NK-92 (cell line): Measurements from ENCODE around the gene ITGB5.

ENCODE experiments used
- DNase-seq: peaks from one replicate; lab custom pipeline; 2025; ENCODE audit not compliant: unreplicated experiment; lab: John Stamatoyannopoulos, UW

ITGB5 gene

GRCh38 chr3:124816206-124816605 is 71.0 kb downstream of the ITGB5 start:
- DNase-seq = no peak

- no peak for DNase-seq
These were observed 71.4 kb downstream of the ITGB5 start for GRCh38 chr3:124815781-124816180.

GRCh38 chr3:124814620-124815421 is 72.3 kb downstream of the ITGB5 start:
- no peak for DNase-seq

- no peak for DNase-seq
These were observed 73.6 kb downstream of the ITGB5 start for GRCh38 chr3:124813541-124813940.

- DNase-seq = no peak
These were observed 74.6 kb downstream of the ITGB5 start for GRCh38 chr3:124812291-124813265.

- no peak for DNase-seq
These were observed 75.7 kb downstream of the ITGB5 start for GRCh38 chr3:124811436-124811835.

- DNase-seq = no peak
These were observed 76.2 kb downstream of the ITGB5 start for GRCh38 chr3:124810970-124811369.

GRCh38 chr3:124809039-124809438 is 78.1 kb downstream of the ITGB5 start:
- no peak for DNase-seq

- no peak for DNase-seq
These were observed 81.5 kb downstream of the ITGB5 start for GRCh38 chr3:124805671-124806070.

GRCh38 chr3:124804875-124805274 is 82.3 kb downstream of the ITGB5 start:
- no peak for DNase-seq

GRCh38 chr3:124802702-124803101 is 84.5 kb downstream of the ITGB5 start:
- no peak for DNase-seq

GRCh38 chr3:124802061-124802698 is 85.0 kb downstream of the ITGB5 start:
- no peak for DNase-seq

- no peak for DNase-seq
These were observed 86.5 kb downstream of the ITGB5 start for GRCh38 chr3:124800511-124801258.

GRCh38 chr3:124800076-124800475 is 87.1 kb downstream of the ITGB5 start:
- no peak for DNase-seq

- DNase-seq = no peak
These were observed 87.5 kb downstream of the ITGB5 start for GRCh38 chr3:124799676-124800075.

GRCh38 chr3:124797426-124797945 is 89.7 kb downstream of the ITGB5 start:
- DNase-seq = no peak

GRCh38 chr3:124796477-124796876 is 90.7 kb downstream of the ITGB5 start:
- DNase-seq = no peak

- no peak for DNase-seq
These were observed 94.0 kb downstream of the ITGB5 start for GRCh38 chr3:124793054-124793739.

GRCh38 chr3:124792341-124793040 is 94.7 kb downstream of the ITGB5 start:
- no peak for DNase-seq
